DMS153 treated with DMSO at 0.1 percent for 48 hours (cell line): Measurements from ENCODE around the gene RRP8.

Source experiments
- DNase-seq: peaks from one replicate; lab custom pipeline; 2025; ENCODE audit not compliant: unreplicated experiment; lab: John Stamatoyannopoulos, UW

RRP8 gene

GRCh38 chr11:6618117-6619003 is 14.9 kb upstream of the RRP8 start:
- no peak for DNase-seq

- DNase-seq: no peak
These were observed 13.9 kb upstream of the RRP8 start for GRCh38 chr11:6617315-6617781.

GRCh38 chr11:6616596-6617250 is 13.3 kb upstream of the RRP8 start:
- DNase-seq: no peak

- DNase-seq: no peak
These were observed 12.6 kb upstream of the RRP8 start for GRCh38 chr11:6615882-6616585.

GRCh38 chr11:6615046-6615445 is 11.6 kb upstream of the RRP8 start:
- no peak for DNase-seq

GRCh38 chr11:6614446-6614845 is 11.0 kb upstream of the RRP8 start:
- DNase-seq: no peak

- DNase-seq: no peak
These were observed 10.1 kb upstream of the RRP8 start for GRCh38 chr11:6613496-6613895.

GRCh38 chr11:6612213-6613041 is 9.0 kb upstream of the RRP8 start, which contains the start of gene TAF10:
TSS of gene TAF10 (minus strand) at chr11:6612216. CDS start at chr11:6612189, 27 bp downstream.
- DNase-seq: peak; percentile 86

GRCh38 chr11:6611963-6612212 is 8.5 kb upstream of the RRP8 start:
- DNase-seq: no peak

- no peak for DNase-seq
These were observed 7.9 kb upstream of the RRP8 start for GRCh38 chr11:6611092-6611962.

- no peak for DNase-seq
These were observed 7.2 kb upstream of the RRP8 start for GRCh38 chr11:6610591-6610990.

- no peak for DNase-seq
These were observed 6.1 kb upstream of the RRP8 start for GRCh38 chr11:6609502-6610015.

- no peak for DNase-seq
These were observed 5.5 kb upstream of the RRP8 start for GRCh38 chr11:6608726-6609501.

GRCh38 chr11:6608011-6608410 is 4.6 kb upstream of the RRP8 start:
- DNase-seq: no peak

- no peak for DNase-seq
These were observed 3.9 kb upstream of the RRP8 start for GRCh38 chr11:6607190-6607795.

- DNase-seq: peak; percentile 16
These were observed 3.2 kb upstream of the RRP8 start for GRCh38 chr11:6606471-6607189.

- no peak for DNase-seq
These were observed 1.4 kb upstream of the RRP8 start for GRCh38 chr11:6604790-6605189.

- peak; percentile 12 for DNase-seq
These were observed 738 bp upstream of the RRP8 start for GRCh38 chr11:6604081-6604626.
